ENCODE results near the gene ATP2A3. TPM values are rescaled to one million over a fixed set of nuclear protein-coding genes. Genes with fewer than 3 reads are reported as not detected.
A peak's percentile ranks its signal among the peaks of the same experiment; 100 is the strongest.

The ATP2A3 gene
- total RNA-seq, 2 experiments from 2014 or later, result 92.6 to 98.3 TPM

DNA sequence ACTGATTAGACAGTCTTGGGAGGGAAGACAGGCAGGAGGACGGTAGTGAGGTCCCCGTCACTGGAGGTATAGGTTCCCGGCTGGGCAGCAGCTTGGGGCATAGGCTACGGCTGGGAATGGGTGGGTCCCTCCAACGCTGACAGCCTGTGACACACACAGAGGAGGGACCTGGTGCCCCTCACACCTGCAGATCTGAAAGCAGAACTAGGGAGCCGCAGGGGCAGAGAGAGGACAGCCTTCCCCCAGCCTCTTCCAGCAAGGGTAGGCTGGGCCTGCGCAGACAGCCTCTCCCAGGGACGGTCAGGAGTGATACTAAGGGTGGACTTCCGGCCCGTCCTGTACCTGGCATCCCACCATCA is 49.9 kb downstream of the ATP2A3 start:
- no peak overlapping the region for H3K4me3 Mint-ChIP-seq
- ATAC-seq, result no peak
- H3K9me3 Mint-ChIP-seq (ENCODE audit: low read depth), result no peaks in the 10 kb centered on the region
- H3K27ac Mint-ChIP-seq, result no peak overlapping the region
- DNase-seq, result no peak
- H3K27me3 Mint-ChIP-seq, result no peaks in the 10 kb centered on the region
- intact Hi-C loops (cut with DNase I, micrococcal nuclease), result loop anchor here (1.0 to 5.0 kb wide), 7 partner anchors 48 to 348 kb away; partner anchors contain the start of genes ANKFY1 (in 1 of the 2) and ATP2A3 (in 1 of the 2)
- CTCF ChIA-PET, result interaction anchor here (0.7 to 4.3 kb wide), 29 partner anchors 9 to 262 kb away, joined by 3 to 61 read pairs (median 5); partner anchors contain the start of genes CAMKK1, CYB5D2 and NCBP3
- peaks cover 51% of the 10 kb centered on the region for H3K4me1 Mint-ChIP-seq
- POLR2A ChIA-PET, result no interaction called here
- H3K36me3 Mint-ChIP-seq (ENCODE audit: low read depth), result no peaks in the 10 kb centered on the region

DNA sequence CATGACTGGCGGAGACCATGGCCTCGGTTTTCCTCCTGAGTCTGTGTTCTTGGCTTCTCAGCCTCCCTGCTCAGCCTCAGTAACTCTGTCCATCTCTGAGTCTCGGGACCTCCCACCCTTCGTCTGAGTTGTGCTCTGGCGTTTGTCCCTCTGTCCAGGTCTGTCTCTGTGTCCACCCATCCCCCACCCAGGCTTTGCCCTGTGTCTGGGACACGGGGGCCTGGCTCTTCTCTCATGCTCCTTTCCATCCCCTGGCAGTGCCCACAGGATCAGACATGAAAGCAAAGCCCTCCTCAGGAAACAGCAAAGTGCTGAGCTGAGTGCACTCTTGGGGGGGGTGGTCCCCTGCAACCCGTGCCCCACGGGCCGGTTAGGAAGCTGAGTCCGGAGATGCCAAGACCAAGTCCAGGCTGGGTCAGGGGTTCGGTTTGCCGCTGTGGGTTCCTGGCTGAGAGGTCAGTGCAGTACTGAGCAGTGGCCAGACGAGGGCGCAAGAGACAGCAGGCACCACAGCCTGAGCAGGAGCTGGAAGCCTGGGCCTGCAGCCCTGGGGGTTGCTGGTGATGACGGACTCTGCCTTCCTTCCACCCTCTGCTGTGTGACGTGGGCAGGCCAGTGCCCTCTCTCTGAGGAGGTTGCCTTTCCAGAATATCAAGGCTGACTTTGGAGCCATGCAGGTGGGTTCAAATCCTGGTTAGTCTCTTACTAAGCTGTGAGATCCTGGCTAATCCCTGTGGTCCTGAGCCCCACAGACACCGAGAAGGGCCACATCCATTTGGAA is 50.5 kb downstream of the ATP2A3 start:
- Mint-ChIP-seq H3K9me3 (ENCODE audit: low read depth) (no peaks in the 10 kb centered on the region), H3K27ac (peak overlapping the region; percentile 42), H3K27me3 (no peaks in the 10 kb centered on the region), H3K4me3 (no peak overlapping the region), H3K36me3 (ENCODE audit: low read depth) (no peaks in the 10 kb centered on the region), H3K4me1 (peaks cover 52% of the 10 kb centered on the region)
- ChIA-PET CTCF (interaction anchor here (0.7 to 4.3 kb wide), 32 partner anchors 9 to 262 kb away, joined by 3 to 61 read pairs (median 5); partner anchors contain the start of genes CAMKK1, CYB5D2 and NCBP3), POLR2A (interaction anchor here (0.6 kb wide), 1 partner anchor 999 kb away, joined by 3 read pairs; no protein-coding TSS in a partner anchor)
- intact Hi-C loops (cut with DNase I, micrococcal nuclease), result loop anchor here (1.0 to 5.0 kb wide), 7 partner anchors 49 to 349 kb away; partner anchors contain the start of genes ANKFY1 (in 1 of the 2) and ATP2A3 (in 1 of the 2)
- peak; percentile 92 for DNase-seq
- ATAC-seq, result peak; percentile 71

DNA sequence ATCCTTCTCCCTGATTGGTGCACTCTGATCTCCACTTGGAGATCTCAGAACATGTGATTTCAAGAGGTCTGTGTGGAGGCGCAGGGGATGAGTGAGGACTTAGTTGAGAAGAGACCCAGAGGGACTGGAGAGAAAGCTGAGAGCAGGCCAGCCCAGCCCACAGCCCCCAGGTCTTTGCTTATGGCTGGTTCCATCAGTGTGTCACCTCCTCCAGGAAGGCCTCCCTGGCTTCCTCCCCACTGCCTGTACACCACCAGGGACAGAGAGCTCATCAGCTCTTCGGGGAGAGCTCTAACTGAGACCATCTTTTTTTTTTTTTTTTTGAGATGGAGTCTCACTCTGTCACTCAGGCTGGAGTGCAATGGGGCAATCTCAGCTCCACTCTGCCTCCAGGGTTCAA is 51.4 kb downstream of the ATP2A3 start:
- no peak for ATAC-seq
- POLR2A ChIA-PET, result no interaction called here
- Mint-ChIP-seq H3K27me3 (no peaks in the 10 kb centered on the region), H3K36me3 (ENCODE audit: low read depth) (no peaks in the 10 kb centered on the region), H3K27ac (peak overlapping the region; percentile 61), H3K4me1 (peaks cover 52% of the 10 kb centered on the region), H3K9me3 (ENCODE audit: low read depth) (no peaks in the 10 kb centered on the region), H3K4me3 (no peak overlapping the region)
- intact Hi-C loops (cut with DNase I, micrococcal nuclease), result loop anchor here (5.0 kb wide), 4 partner anchors 49 to 349 kb away; partner anchors contain the start of genes ANKFY1 (in 1 of the 2) and ATP2A3 (in 1 of the 2)
- DNase-seq, result no peak
- CTCF ChIA-PET, result interaction anchor here (0.6 to 4.3 kb wide), 18 partner anchors 13 to 263 kb away, joined by 3 to 61 read pairs (median 5); partner anchors contain the start of gene CAMKK1

DNA sequence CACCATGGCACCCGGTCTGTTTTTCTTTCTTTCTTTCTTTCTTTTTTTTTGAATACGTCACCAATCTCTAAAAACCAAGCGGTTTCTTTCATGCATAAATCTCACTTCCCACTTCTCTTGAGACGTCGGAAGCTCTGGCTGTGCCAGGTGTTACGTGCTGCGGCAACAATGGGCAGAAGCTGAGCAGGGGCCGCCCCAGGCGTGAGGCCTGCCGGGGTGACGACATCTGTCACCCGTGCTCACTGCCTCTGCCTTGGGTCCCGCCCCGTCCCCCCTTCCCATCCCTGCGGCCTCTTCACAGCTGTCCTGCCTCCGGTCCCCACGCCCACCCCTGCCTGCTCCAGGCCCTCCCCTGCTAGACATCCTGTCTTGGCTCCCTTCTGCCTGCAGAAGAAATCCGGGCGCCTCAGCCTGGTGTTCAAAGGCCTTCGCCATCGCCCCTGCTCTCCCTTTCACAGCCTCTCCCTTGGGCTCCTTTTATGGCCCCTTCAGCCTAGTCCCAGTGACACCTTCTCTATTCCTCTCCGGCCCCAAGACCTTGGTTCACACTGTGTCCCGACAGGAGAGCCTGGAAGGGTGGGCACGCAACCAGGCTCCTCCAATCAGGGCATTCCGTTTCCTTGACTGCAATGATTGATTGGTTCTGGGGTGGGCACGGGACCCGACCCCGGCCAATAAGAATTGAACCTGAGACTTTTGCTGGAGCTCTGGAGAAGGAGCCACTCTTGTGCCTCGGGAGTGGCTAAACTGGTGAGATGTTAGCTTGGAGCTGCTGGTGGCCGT is 52.8 kb downstream of the ATP2A3 start:
- POLR2A ChIA-PET, result interaction anchor here (1.0 kb wide), 1 partner anchor 232 kb away, joined by 3 read pairs; the partner anchor contains the start of gene CYB5D2
- H3K9me3 Mint-ChIP-seq (ENCODE audit: low read depth), result no peaks in the 10 kb centered on the region
- intact Hi-C loops (cut with DNase I, micrococcal nuclease), result loop anchor here (1.0 to 5.0 kb wide), 7 partner anchors 18 to 351 kb away; partner anchors contain the start of genes ATP2A3 (in 2 of the 2), ANKFY1 (in 1 of the 2), CAMKK1 (in 1 of the 2) and NCBP3 (in 1 of the 2)
- peak overlapping the region; percentile 87 for H3K27ac Mint-ChIP-seq
- DNase-seq, result peak; percentile 91
- H3K36me3 Mint-ChIP-seq (ENCODE audit: low read depth), result no peaks in the 10 kb centered on the region
- H3K4me1 Mint-ChIP-seq, result peaks cover 44% of the 10 kb centered on the region
- H3K27me3 Mint-ChIP-seq, result no peaks in the 10 kb centered on the region
- peak; percentile 93 for ATAC-seq
- peak overlapping the region; percentile 48 for H3K4me3 Mint-ChIP-seq
- CTCF ChIA-PET, result interaction anchor here (1.3 to 4.3 kb wide), 2 partner anchors 91 to 97 kb away, joined by 3 to 61 read pairs; no protein-coding TSS in a partner anchor

DNA sequence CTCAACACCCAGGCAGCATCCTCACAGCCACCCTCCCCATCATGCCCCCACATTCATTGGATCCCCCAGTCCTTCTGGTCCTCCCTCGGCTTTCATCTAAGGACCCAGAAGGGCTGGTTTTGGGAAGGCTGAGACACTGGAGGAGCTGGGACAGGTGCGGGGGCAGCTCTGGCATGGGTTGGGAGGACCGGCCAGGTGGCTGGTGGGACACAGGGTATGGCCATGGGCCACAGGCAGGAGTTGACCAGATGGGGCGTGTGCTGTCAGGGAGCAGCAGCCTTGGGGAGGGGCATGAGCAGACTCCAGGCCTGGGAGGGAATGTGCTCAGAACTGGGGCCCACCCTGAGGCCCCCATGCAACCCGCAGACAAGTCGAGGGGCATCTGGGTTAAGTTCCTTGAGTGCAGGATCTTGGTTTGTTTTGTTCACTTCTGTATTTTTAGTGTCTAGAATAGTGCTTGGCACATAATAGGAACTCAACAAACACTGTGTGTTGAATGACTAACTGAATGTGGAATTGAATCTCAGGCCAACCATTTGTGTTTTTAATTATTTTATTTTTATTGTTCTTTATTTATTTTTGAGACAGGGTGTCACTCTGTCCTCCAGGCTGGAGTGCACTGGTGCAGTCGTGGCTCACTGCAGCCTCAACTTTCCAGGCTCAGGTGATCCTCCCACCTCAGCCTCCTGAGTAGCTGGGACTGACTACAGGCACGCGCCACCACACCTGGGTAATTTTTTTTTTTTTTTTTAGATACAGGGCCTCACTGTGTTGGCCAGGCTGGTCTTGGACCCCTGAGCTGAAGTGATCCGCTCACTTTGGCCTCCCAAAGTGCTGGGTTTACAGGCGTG is 53.6 kb downstream of the ATP2A3 start:
- ATAC-seq (peak; percentile 16), DNase-seq (peak; percentile 40)
- no peaks in the 10 kb centered on the region for H3K36me3 Mint-ChIP-seq (ENCODE audit: low read depth)
- peak overlapping the region; percentile 87 for H3K27ac Mint-ChIP-seq
- H3K27me3 Mint-ChIP-seq, result no peaks in the 10 kb centered on the region
- H3K4me1 Mint-ChIP-seq, result peaks cover 36% of the 10 kb centered on the region
- POLR2A ChIA-PET, result interaction anchor here (0.7 to 1.0 kb wide), 2 partner anchors 229 to 233 kb away, joined by 3 read pairs; partner anchors contain the start of gene CYB5D2
- intact Hi-C loops (cut with DNase I, micrococcal nuclease), result loop anchor here (1.0 to 5.0 kb wide), 7 partner anchors 17 to 352 kb away; partner anchors contain the start of genes ATP2A3 (in 2 of the 2), ANKFY1 (in 1 of the 2), CAMKK1 (in 1 of the 2) and NCBP3 (in 1 of the 2)
- no peaks in the 10 kb centered on the region for H3K9me3 Mint-ChIP-seq (ENCODE audit: low read depth)
- CTCF ChIA-PET, result interaction anchor here (1.3 to 4.3 kb wide), 2 partner anchors 92 to 98 kb away, joined by 3 to 61 read pairs; no protein-coding TSS in a partner anchor
- H3K4me3 Mint-ChIP-seq, result peak overlapping the region; percentile 48

DNA sequence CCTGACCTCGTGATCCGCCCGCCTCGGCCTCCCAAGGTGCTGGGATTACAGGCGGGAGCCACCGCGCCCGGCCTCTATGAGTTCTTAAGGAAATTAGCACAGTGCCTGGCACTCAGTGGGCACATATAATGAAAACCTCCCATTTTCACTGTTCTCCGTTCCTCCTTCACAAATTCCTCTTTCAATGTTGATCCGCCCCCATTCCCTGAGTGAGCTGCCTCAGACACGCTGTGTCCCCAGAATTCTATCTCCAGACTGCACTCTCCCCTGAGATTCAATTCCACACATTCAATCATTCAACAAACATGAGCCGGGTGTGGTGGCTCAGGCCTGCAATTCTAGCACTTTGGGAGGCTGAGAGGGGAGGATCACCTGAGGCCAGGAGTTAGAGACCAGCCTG is 55.0 kb downstream of the ATP2A3 start:
- CTCF ChIA-PET, result no interaction called here
- H3K4me1 Mint-ChIP-seq, result peaks cover 31% of the 10 kb centered on the region
- ATAC-seq (no peak), DNase-seq (no peak)
- no peaks in the 10 kb centered on the region for H3K9me3 Mint-ChIP-seq (ENCODE audit: low read depth)
- peak overlapping the region; percentile 29 for H3K27ac Mint-ChIP-seq
- intact Hi-C loops (cut with DNase I, micrococcal nuclease), result loop anchor here in 1 of 2 experiments (5.0 kb wide), 1 partner anchor 47 kb away; no protein-coding TSS in a partner anchor
- no peaks in the 10 kb centered on the region for H3K27me3 Mint-ChIP-seq
- H3K4me3 Mint-ChIP-seq, result no peak overlapping the region
- H3K36me3 Mint-ChIP-seq (ENCODE audit: low read depth), result no peaks in the 10 kb centered on the region
- POLR2A ChIA-PET, result no interaction called here

DNA sequence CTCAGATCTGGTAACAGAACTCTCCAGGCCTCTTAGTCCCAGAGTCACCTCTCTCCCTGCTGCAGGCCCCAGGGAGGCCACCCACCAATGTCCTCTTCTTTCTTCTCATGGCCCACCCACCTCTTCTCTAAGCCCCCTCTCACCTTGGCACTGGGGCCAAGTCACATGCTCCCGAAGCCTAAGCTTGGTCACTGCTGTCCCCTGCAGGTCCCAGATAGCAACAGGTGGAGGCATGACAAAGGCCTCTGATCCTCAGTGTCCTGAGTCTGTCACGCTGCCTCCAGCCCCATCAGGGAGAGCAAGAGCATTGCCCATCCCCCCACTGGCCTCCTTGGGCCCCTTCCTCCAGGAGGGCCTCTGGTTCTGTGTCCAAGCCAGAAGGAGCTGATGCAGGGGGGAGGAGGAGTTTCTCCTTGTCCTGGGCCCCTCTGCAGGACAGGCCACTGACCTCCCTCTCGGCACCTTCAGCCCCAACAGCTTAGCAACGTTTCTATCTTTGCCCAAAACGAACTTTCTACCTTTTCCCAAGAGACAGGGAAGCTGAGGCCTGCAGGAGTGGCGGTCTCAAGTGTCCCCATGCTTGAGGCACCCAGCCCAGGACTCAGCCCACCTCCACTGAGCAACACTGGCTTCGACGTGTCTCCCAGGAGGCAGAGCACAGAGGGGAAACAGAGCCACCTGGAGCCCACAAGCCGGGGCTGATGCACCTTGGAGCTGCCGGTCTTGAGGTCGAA is 56.6 kb downstream of the ATP2A3 start:
- ChIA-PET CTCF (interaction anchor here (0.6 to 1.5 kb wide), 3 partner anchors 8 to 225 kb away, joined by 3 to 6 read pairs (median 6); partner anchors contain the start of gene P2RX1), POLR2A (no interaction called here)
- no peaks in the 10 kb centered on the region for H3K36me3 Mint-ChIP-seq (ENCODE audit: low read depth)
- no peaks in the 10 kb centered on the region for H3K27me3 Mint-ChIP-seq
- intact Hi-C loops (cut with DNase I, micrococcal nuclease), result loop anchor here in 1 of 2 experiments (5.0 kb wide), 1 partner anchor 45 kb away; no protein-coding TSS in a partner anchor
- ATAC-seq (no peak), DNase-seq (no peak)
- no peaks in the 10 kb centered on the region for H3K9me3 Mint-ChIP-seq (ENCODE audit: low read depth)
- no peak overlapping the region for H3K4me3 Mint-ChIP-seq
- peaks cover 22% of the 10 kb centered on the region for H3K4me1 Mint-ChIP-seq
- H3K27ac Mint-ChIP-seq, result no peak overlapping the region

DNA sequence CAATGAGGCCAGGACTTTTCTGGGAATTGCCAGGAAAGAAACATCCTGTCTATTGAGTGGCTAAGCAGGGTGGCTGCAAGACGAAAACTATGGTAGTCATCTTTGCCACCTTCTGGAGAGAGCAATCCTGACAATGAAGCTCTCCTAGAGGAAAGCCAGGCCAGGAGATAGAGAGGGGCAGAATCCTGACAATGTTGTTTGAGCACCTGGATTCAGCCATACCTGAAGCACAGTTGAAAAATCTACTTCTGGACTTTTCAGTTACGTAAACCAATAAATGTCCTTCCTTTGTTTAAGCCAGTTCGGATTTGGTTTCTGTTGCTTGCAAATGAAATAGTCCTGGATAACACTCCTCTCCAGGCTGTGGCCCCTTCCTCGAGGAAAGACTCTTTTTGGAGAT is 57.4 kb downstream of the ATP2A3 start:
- DNase-seq (no peak), ATAC-seq (no peak)
- ChIA-PET CTCF (interaction anchor here (0.6 to 1.5 kb wide), 3 partner anchors 9 to 594 kb away, joined by 3 to 6 read pairs (median 6); partner anchors contain the start of gene P2RX1), POLR2A (no interaction called here)
- intact Hi-C loops (cut with DNase I, micrococcal nuclease), result loop anchor here in 1 of 2 experiments (5.0 kb wide), 1 partner anchor 45 kb away; no protein-coding TSS in a partner anchor
- H3K36me3 Mint-ChIP-seq (ENCODE audit: low read depth), result no peaks in the 10 kb centered on the region
- H3K4me3 Mint-ChIP-seq, result no peak overlapping the region
- H3K27ac Mint-ChIP-seq, result no peak overlapping the region
- peaks cover 20% of the 10 kb centered on the region for H3K4me1 Mint-ChIP-seq
- H3K9me3 Mint-ChIP-seq (ENCODE audit: low read depth), result no peaks in the 10 kb centered on the region
- no peaks in the 10 kb centered on the region for H3K27me3 Mint-ChIP-seq

DNA sequence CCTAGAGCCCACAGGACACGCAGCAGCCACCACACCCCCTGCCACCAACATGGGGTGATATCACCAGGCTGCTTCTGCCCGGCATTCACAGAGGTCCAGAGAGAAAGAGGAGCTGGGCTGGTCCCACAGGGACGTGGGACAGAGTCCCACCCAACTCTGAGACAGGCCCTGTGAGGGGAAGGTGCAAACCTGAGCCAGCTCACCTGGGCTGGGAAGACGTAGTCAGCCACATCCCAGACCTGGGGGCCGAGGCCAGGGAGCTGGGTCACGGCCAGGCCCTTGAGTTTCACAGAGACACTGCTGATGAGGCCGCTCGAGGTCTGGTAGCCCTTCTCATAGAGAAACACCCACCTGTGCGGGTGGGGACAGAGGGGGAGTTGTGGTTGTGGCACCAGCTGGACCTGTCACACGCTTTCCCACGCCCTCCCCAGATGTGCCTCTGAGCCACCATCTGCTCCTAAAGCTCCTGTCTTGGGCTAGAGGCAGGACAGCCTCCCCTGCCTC is 59.2 kb downstream of the ATP2A3 start:
- ChIA-PET POLR2A (no interaction called here), CTCF (interaction anchor here (0.7 kb wide), 2 partner anchors 11 to 168 kb away, joined by 4 read pairs; no protein-coding TSS in a partner anchor)
- H3K9me3 Mint-ChIP-seq (ENCODE audit: low read depth), result no peaks in the 10 kb centered on the region
- no peaks in the 10 kb centered on the region for H3K27me3 Mint-ChIP-seq
- no peak for ATAC-seq
- H3K4me3 Mint-ChIP-seq, result no peak overlapping the region
- no peak for DNase-seq
- H3K36me3 Mint-ChIP-seq (ENCODE audit: low read depth), result no peaks in the 10 kb centered on the region
- H3K27ac Mint-ChIP-seq, result no peak overlapping the region
- intact Hi-C loops (cut with DNase I, micrococcal nuclease), result loop anchor here in 1 of 2 experiments (5.0 kb wide), 1 partner anchor 43 kb away; no protein-coding TSS in a partner anchor
- H3K4me1 Mint-ChIP-seq, result peaks cover 2% of the 10 kb centered on the region

Data from activated CD4-positive, alpha-beta T cell treated with anti-CD3 and anti-CD28 coated beads for 36 hours (primary cell).